Activated CD8-positive, alpha-beta memory T cell treated with anti-CD3 and anti-CD28 coated beads, Interleukin-2, amount 10 ng/mL, durations not matched to agents 7 days and 5 days (primary cell): Measurements from ENCODE around the gene MARCHF9. TPM values are rescaled to one million over a fixed set of nuclear protein-coding genes. Genes with fewer than 3 reads are reported as not detected.
A peak's percentile ranks its signal among the peaks of the same experiment; 100 is the strongest.

Experiments
- ATAC-seq: fragments of 150-1000 bp; cut with Tn5 transposase; one replicate; pipeline ENCODE4 v1.10.0; 2021; ENCODE audit warnings: moderate library complexity
- CTCF ChIA-PET: fragments of 350-600 bp; sonication (Branson Sonifier 250); formaldehyde crosslinking; loops from one replicate; lab custom pipeline; 2021; ENCODE audit warnings: antibody characterized with exemption; lab: Charles Lee
- DNase-seq: peaks from one replicate; pipeline ENCODE4 v3.0.0-alpha.2; 2020
- H3K27ac Mint-ChIP-seq: one replicate; pipeline ENCODE4 v1.8.0; 2021; ENCODE audit warnings: mild to moderate bottlenecking, mixed read lengths
- H3K27me3 Mint-ChIP-seq: one replicate; pipeline ENCODE4 v1.8.0; 2021; ENCODE audit warnings: mixed read lengths
- H3K36me3 Mint-ChIP-seq: one replicate; pipeline ENCODE4 v1.8.0; 2021; ENCODE audit warnings: mild to moderate bottlenecking, mixed read lengths
- H3K4me1 Mint-ChIP-seq: one replicate; pipeline ENCODE4 v1.8.0; 2021; ENCODE audit warnings: mixed read lengths
- H3K4me3 Mint-ChIP-seq: one replicate; pipeline ENCODE4 v1.8.0; 2021; ENCODE audit warnings: mild to moderate bottlenecking, moderate library complexity, mixed read lengths
- H3K9me3 Mint-ChIP-seq: one replicate; pipeline ENCODE4 v1.8.0; 2022; ENCODE audit warnings: low read depth, mixed read lengths
- total RNA-seq, 2 experiments: library from RNA; stranded (reverse); gene quantifications; one replicate each; pipeline ENCODE4 v1.2.3, GENCODE V29; 2021

The MARCHF9 gene
- total RNA-seq, 2 experiments from 2014 or later = 21.0 to 24.9 TPM

GRCh38 chr12:57793920-57794319, 39.0 kb downstream of the MARCHF9 start:
- CTCF ChIA-PET = interaction anchor here (1.1 to 2.3 kb wide), 5 partner anchors 9 to 112 kb away, joined by 3 to 10 read pairs (median 5); no protein-coding TSS in a partner anchor
- Mint-ChIP-seq H3K27me3 (no peaks in the 10 kb centered on the region), H3K4me1 (peaks cover 2% of the 10 kb centered on the region), H3K9me3 (no peaks in the 10 kb centered on the region), H3K36me3 (peaks cover 28% of the 10 kb centered on the region), H3K27ac (no peak overlapping the region), H3K4me3 (no peak overlapping the region)
- DNase-seq (no peak), ATAC-seq (no peak)

DNA sequence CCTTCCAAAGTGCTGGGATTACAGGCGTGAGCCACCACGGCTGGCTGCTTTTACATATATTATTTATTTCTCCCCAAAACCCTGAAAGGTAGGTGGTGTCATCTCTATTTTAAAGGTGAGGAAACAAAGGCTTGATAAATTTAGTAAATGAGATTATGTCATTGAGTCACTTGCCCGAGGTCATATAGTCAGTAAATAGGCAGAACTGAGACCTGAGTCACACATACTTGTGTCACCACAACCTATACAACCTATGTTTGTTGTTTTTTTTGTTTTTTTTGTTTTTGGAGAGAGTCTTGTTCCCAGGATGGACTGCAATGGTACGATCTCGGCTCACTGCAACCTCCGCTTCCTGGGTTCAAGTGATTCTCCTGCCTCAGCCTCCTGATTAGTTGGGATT, 40.5 kb downstream of the MARCHF9 start:
- CTCF ChIA-PET = no interaction called here
- peaks cover 2% of the 10 kb centered on the region for H3K4me1 Mint-ChIP-seq
- H3K9me3 Mint-ChIP-seq = no peaks in the 10 kb centered on the region
- DNase-seq (no peak), ATAC-seq (no peak)
- no peak overlapping the region for H3K4me3 Mint-ChIP-seq
- H3K27me3 Mint-ChIP-seq = no peaks in the 10 kb centered on the region
- H3K36me3 Mint-ChIP-seq = peaks cover 28% of the 10 kb centered on the region
- no peak overlapping the region for H3K27ac Mint-ChIP-seq

- Mint-ChIP-seq H3K4me3 (no peak overlapping the region), H3K4me1 (no peaks in the 10 kb centered on the region), H3K9me3 (no peaks in the 10 kb centered on the region), H3K27ac (no peak overlapping the region), H3K27me3 (no peaks in the 10 kb centered on the region), H3K36me3 (peaks cover 25% of the 10 kb centered on the region)
- CTCF ChIA-PET = interaction anchor here (1.0 to 1.4 kb wide), 2 partner anchors 16 to 35 kb away, joined by 3 read pairs; no protein-coding TSS in a partner anchor
- ATAC-seq (no peak), DNase-seq (no peak)
Observed at GRCh38 chr12:57796996-57797395, 42.1 kb downstream of the MARCHF9 start.

GRCh38 chr12:57797933-57798332, 43.0 kb downstream of the MARCHF9 start:
- DNase-seq (no peak), ATAC-seq (no peak)
- Mint-ChIP-seq H3K36me3 (peaks cover 25% of the 10 kb centered on the region), H3K27me3 (no peaks in the 10 kb centered on the region), H3K4me3 (no peak overlapping the region), H3K4me1 (no peaks in the 10 kb centered on the region), H3K27ac (no peak overlapping the region), H3K9me3 (no peaks in the 10 kb centered on the region)
- CTCF ChIA-PET = interaction anchor here (1.0 to 1.4 kb wide), 4 partner anchors 15 to 107 kb away, joined by 3 to 5 read pairs (median 4); partner anchors contain the start of gene TSFM

GRCh38 chr12:57800965-57801364, 46.1 kb downstream of the MARCHF9 start:
- no peak for ATAC-seq
- Mint-ChIP-seq H3K27ac (no peak overlapping the region), H3K4me1 (no peaks in the 10 kb centered on the region), H3K27me3 (no peaks in the 10 kb centered on the region), H3K9me3 (no peaks in the 10 kb centered on the region), H3K4me3 (no peak overlapping the region), H3K36me3 (peaks cover 13% of the 10 kb centered on the region)
- DNase-seq = no peak
- CTCF ChIA-PET = interaction anchor here (0.6 to 3.3 kb wide), 3 partner anchors 20 to 132 kb away, joined by 3 to 42 read pairs (median 4); no protein-coding TSS in a partner anchor

GRCh38 chr12:57802607-57803006, 47.7 kb downstream of the MARCHF9 start:
- Mint-ChIP-seq H3K36me3 (peaks cover 4% of the 10 kb centered on the region), H3K4me3 (no peak overlapping the region), H3K9me3 (no peaks in the 10 kb centered on the region), H3K4me1 (no peaks in the 10 kb centered on the region), H3K27me3 (no peaks in the 10 kb centered on the region), H3K27ac (no peak overlapping the region)
- no peak for DNase-seq
- no peak for ATAC-seq
- CTCF ChIA-PET = interaction anchor here (0.7 to 3.3 kb wide), 21 partner anchors 9 to 139 kb away, joined by 3 to 42 read pairs (median 6); partner anchors contain the start of genes ATP23, AVIL and TSFM

DNA sequence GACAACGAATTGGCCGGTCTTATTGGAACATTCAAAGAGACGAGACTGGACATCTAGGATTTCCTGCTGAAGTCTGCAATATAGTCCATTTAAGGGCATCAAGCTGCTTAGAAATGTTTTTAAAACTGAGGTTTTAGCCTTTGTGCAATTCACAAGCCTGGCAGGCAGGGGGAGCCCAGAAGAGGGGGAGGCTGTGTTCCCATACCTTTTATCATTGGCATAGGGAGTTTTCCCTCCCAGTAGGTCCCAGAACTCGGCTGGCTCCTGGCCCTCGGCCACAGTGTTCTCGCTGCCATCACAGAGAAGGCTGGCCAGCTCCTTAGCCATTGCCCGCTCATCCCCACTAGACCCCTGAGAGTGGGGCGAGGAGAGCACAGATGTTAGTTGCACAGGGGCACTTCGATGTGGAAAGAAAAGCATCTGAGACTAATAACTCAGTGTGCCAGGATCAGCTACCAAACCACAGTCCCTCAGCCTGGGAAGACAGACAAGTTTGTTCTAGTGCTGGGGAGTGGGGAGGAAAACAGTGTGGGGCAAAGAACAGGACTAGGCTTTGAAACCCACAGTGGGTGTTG, 48.5 kb downstream of the MARCHF9 start:
- H3K4me1 Mint-ChIP-seq = no peaks in the 10 kb centered on the region
- H3K27me3 Mint-ChIP-seq = no peaks in the 10 kb centered on the region
- no peaks in the 10 kb centered on the region for H3K9me3 Mint-ChIP-seq
- peaks cover 4% of the 10 kb centered on the region for H3K36me3 Mint-ChIP-seq
- H3K27ac Mint-ChIP-seq = no peak overlapping the region
- ATAC-seq (no peak), DNase-seq (peak; percentile 49)
- CTCF ChIA-PET = interaction anchor here (0.7 to 3.3 kb wide), 20 partner anchors 9 to 116 kb away, joined by 3 to 42 read pairs (median 6); partner anchors contain the start of genes AVIL and TSFM
- H3K4me3 Mint-ChIP-seq = no peak overlapping the region

DNA sequence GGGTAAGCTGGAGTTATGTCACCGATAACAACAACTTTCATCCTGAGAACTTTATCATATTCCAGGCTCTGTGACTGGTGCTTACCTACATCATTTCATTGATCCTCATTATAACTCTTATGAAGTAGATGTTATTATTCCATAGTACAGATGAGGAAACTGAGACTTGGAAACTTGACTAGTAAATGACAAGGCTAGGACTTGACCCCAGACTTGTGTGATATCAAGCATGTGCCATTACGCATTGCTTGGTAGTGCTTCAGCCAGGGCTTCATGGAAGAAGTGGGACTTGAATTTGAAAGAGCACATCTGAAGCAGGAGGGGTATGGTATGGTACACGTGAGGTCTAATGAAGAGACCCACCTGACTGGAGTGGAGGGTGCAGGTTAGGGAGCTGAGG, 51.8 kb downstream of the MARCHF9 start:
- Mint-ChIP-seq H3K4me3 (no peak overlapping the region), H3K4me1 (no peaks in the 10 kb centered on the region), H3K27ac (no peak overlapping the region), H3K9me3 (no peaks in the 10 kb centered on the region), H3K27me3 (no peaks in the 10 kb centered on the region), H3K36me3 (peaks cover 2% of the 10 kb centered on the region)
- no peak for ATAC-seq
- DNase-seq = no peak
- CTCF ChIA-PET = interaction anchor here (0.8 to 1.6 kb wide), 2 partner anchors 24 to 97 kb away, joined by 3 to 4 read pairs; partner anchors contain the start of gene TSFM

GRCh38 chr12:57807285-57807684, 52.4 kb downstream of the MARCHF9 start:
- H3K27me3 Mint-ChIP-seq = no peaks in the 10 kb centered on the region
- ATAC-seq (no peak), DNase-seq (no peak)
- H3K27ac Mint-ChIP-seq = no peak overlapping the region
- no peaks in the 10 kb centered on the region for H3K9me3 Mint-ChIP-seq
- peaks cover 2% of the 10 kb centered on the region for H3K36me3 Mint-ChIP-seq
- no peaks in the 10 kb centered on the region for H3K4me1 Mint-ChIP-seq
- CTCF ChIA-PET = interaction anchor here (0.8 to 1.6 kb wide), 2 partner anchors 25 to 96 kb away, joined by 3 to 4 read pairs; partner anchors contain the start of gene TSFM
- H3K4me3 Mint-ChIP-seq = no peak overlapping the region

- no peaks in the 10 kb centered on the region for H3K36me3 Mint-ChIP-seq
- H3K4me3 Mint-ChIP-seq = no peak overlapping the region
- H3K27me3 Mint-ChIP-seq = no peaks in the 10 kb centered on the region
- H3K4me1 Mint-ChIP-seq = no peaks in the 10 kb centered on the region
- no peak for ATAC-seq
- DNase-seq = no peak
- CTCF ChIA-PET = interaction anchor here (0.9 to 1.6 kb wide), 3 partner anchors 15 to 95 kb away, joined by 3 to 4 read pairs (median 3); no protein-coding TSS in a partner anchor
- H3K27ac Mint-ChIP-seq = no peak overlapping the region
- H3K9me3 Mint-ChIP-seq = no peaks in the 10 kb centered on the region
Observed at GRCh38 chr12:57808351-57808750, 53.4 kb downstream of the MARCHF9 start.

- Mint-ChIP-seq H3K27ac (no peak overlapping the region), H3K27me3 (no peaks in the 10 kb centered on the region), H3K36me3 (no peaks in the 10 kb centered on the region), H3K4me3 (no peak overlapping the region), H3K4me1 (no peaks in the 10 kb centered on the region), H3K9me3 (no peaks in the 10 kb centered on the region)
- DNase-seq (no peak), ATAC-seq (no peak)
- CTCF ChIA-PET = interaction anchor here (0.8 to 2.0 kb wide), 3 partner anchors 9 to 96 kb away, joined by 3 to 8 read pairs (median 3); partner anchors contain the start of gene AVIL
Observed at GRCh38 chr12:57809425-57809824, 54.5 kb downstream of the MARCHF9 start.
